SU-DHL-6 (cell line): ENCODE results near the gene LECT2.

Experiments
- H2AFZ ChIP-seq: fragments of 200-600 bp; sonication (generic); 2 replicates; pipeline ENCODE4 v1.6.1; 2014; ENCODE audit warnings: low read depth, mild to moderate bottlenecking, moderate library complexity, mixed read lengths, antibody characterized with exemption, low read length; ENCODE audit not compliant: severe bottlenecking
- H3F3A ChIP-seq: fragments of 200-600 bp; shearing (Covaris generic); 2 replicates; pipeline ENCODE4 v1.6.0; 2016; ENCODE audit warnings: antibody characterized with exemption, mild to moderate bottlenecking; ENCODE audit not compliant: insufficient read depth
- H3K27ac ChIP-seq: fragments of 200-600 bp; sonication (generic); 2 replicates; pipeline ENCODE4 v1.5.1; 2016; ENCODE audit warnings: low read depth, mild to moderate bottlenecking, low read length, moderate library complexity, mixed read lengths
- H3K27me3 ChIP-seq: fragments of 200-600 bp; sonication (generic), shearing (Covaris generic); 2 replicates; pipeline ENCODE4 v1.6.0; 2014; ENCODE audit warnings: mild to moderate bottlenecking, low read length
- H3K36me3 ChIP-seq: fragments of 200-600 bp; sonication (generic); 2 replicates; pipeline ENCODE4 v1.6.1; 2014; ENCODE audit warnings: mild to moderate bottlenecking, low read length, mixed read lengths
- H3K4me2 ChIP-seq: fragments of 300-600, 200-600 bp; shearing (Covaris generic), sonication (generic); 2 replicates; pipeline ENCODE4 v1.6.0; 2014; ENCODE audit warnings: low read length, low read depth, mild to moderate bottlenecking; ENCODE audit not compliant: poor library complexity, severe bottlenecking
- H3K4me3 ChIP-seq: fragments of 200-600 bp; sonication (generic); 2 replicates; pipeline ENCODE4 v1.5.1; 2014; ENCODE audit warnings: antibody characterized with exemption, low read length, mild to moderate bottlenecking, mixed read lengths; ENCODE audit not compliant: insufficient read depth, poor library complexity, severe bottlenecking
- H3K79me2 ChIP-seq: fragments of 200-600 bp; sonication (generic); 2 replicates; pipeline ENCODE4 v1.6.1; 2014; ENCODE audit warnings: mild to moderate bottlenecking, low read length, moderate library complexity; ENCODE audit not compliant: insufficient read depth
- H3K9ac ChIP-seq: fragments of 200-600 bp; sonication (generic); 2 replicates; pipeline ENCODE4 v1.7.0; 2014; ENCODE audit warnings: mild to moderate bottlenecking, low read length
- H3K9me2 ChIP-seq: fragments of 200-600 bp; sonication (generic); replicated peaks from 2 replicates; pipeline ENCODE4 v1.6.1; 2014; ENCODE audit warnings: low read length; ENCODE audit not compliant: insufficient read depth
- H3K9me3 ChIP-seq: fragments of 200-600 bp; sonication (generic); 2 replicates; pipeline ENCODE4 v1.6.1; 2014; ENCODE audit warnings: low read length, mixed read lengths; ENCODE audit not compliant: insufficient read depth
- H4K20me1 ChIP-seq: fragments of 200-600 bp; sonication (generic); 2 replicates; pipeline ENCODE4 v1.6.1; 2014; ENCODE audit warnings: low read depth, mild to moderate bottlenecking, antibody characterized with exemption, low read length, moderate library complexity, mixed read lengths
- CTCF ChIP-seq: fragments of 200-600 bp; sonication (generic); IDR thresholded peaks from one replicate; pipeline ENCODE4 v1.5.1; 2017; ENCODE audit warnings: antibody characterized with exemption, mild to moderate bottlenecking, low read length, moderate library complexity; ENCODE audit not compliant: insufficient read depth, poor library complexity, severe bottlenecking
- EZH2phosphoT487 ChIP-seq: fragments of 200-600 bp; sonication (generic), shearing (Covaris generic); conservative IDR thresholded peaks from 2 replicates; pipeline ENCODE4 v1.6.1; 2018; ENCODE audit warnings: mild to moderate bottlenecking, antibody characterized with exemption, low read length, moderate library complexity, mixed read lengths

Gene LECT2

GRCh38 chr5:135975122-135975521 lies 20.3 kb upstream of the LECT2 start:
- Histone ChIP-seq H3K4me2 (no peak overlapping the region), H3K27ac (no peak overlapping the region), H4K20me1 (no peaks in the 10 kb centered on the region)

GRCh38 chr5:135974021-135974600 lies 19.3 kb upstream of the LECT2 start:
- H3K9me2 ChIP-seq = no peaks in the 10 kb centered on the region
- no peak overlapping the region for H3K27ac ChIP-seq
- H3K4me2 ChIP-seq = no peak overlapping the region
- no peaks in the 10 kb centered on the region for H3K27me3 ChIP-seq
- no peak overlapping the region for H3K9ac ChIP-seq
- no peaks in the 10 kb centered on the region for H3K79me2 ChIP-seq
- TF ChIP-seq EZH2phosphoT487 = no peak
- no peak for TF ChIP-seq CTCF
- no peaks in the 10 kb centered on the region for H4K20me1 ChIP-seq
- no peaks in the 10 kb centered on the region for H3K36me3 ChIP-seq
- H3F3A ChIP-seq = no peaks in the 10 kb centered on the region
- H3K4me3 ChIP-seq = no peak overlapping the region
- H2AFZ ChIP-seq = no peak overlapping the region
- H3K9me3 ChIP-seq = no peaks in the 10 kb centered on the region

More at GRCh38 chr5:135975122-135975521, 20.3 kb upstream of the LECT2 start:
- Histone ChIP-seq H3K9me2 (no peaks in the 10 kb centered on the region), H3K4me3 (no peak overlapping the region), H3K9ac (no peak overlapping the region), H3K9me3 (no peaks in the 10 kb centered on the region), H3K36me3 (no peaks in the 10 kb centered on the region), H2AFZ (no peak overlapping the region), H3F3A (no peaks in the 10 kb centered on the region), H3K27me3 (no peaks in the 10 kb centered on the region), H3K79me2 (no peaks in the 10 kb centered on the region)
- TF ChIP-seq EZH2phosphoT487 = no peak

DNA sequence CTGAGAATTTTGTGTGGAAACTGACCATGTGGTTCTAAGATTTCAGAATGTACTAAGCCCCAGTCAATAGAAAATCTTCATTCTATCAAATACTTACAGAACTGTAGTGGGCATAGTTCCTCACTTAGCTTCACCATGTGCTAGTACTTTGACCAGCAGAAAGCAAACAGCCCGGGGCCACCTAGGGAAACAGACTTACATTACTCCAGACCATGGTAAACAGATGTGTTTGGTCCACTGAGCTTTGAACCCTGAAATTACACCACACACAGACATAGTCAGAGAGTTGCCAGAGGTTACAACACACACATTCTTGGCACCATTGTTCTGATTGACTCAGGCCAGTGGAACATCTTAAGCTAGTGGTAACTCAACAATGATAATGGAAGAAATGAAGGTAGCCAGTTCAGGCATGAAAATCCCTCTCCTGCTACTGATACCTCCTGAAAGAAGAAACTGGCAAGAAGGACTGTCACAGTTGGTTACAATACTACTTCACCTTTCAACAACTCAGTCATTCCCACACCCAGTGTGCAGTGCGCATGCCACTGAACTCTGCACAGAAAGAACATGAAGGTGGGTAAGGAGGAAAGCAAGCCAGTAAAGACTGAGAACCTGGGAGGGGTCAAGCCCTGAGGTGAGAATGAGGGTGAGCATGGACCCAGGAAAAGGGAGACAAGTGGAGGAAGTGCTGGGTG lies 18.7 kb upstream of the LECT2 start:
- no peaks in the 10 kb centered on the region for H3K9me2 ChIP-seq
- no peaks in the 10 kb centered on the region for H3K79me2 ChIP-seq
- no peak overlapping the region for H3K4me3 ChIP-seq
- H2AFZ ChIP-seq = no peak overlapping the region
- no peak overlapping the region for H3K4me2 ChIP-seq
- no peak overlapping the region for H3K9ac ChIP-seq
- H3K27me3 ChIP-seq = no peaks in the 10 kb centered on the region
- H3K27ac ChIP-seq = no peak overlapping the region
- no peaks in the 10 kb centered on the region for H4K20me1 ChIP-seq
- H3K9me3 ChIP-seq = no peaks in the 10 kb centered on the region
- no peaks in the 10 kb centered on the region for H3F3A ChIP-seq
- no peaks in the 10 kb centered on the region for H3K36me3 ChIP-seq
- TF ChIP-seq EZH2phosphoT487 (no peak), CTCF (no peak)

GRCh38 chr5:135971701-135972100 lies 16.9 kb upstream of the LECT2 start:
- H3K79me2 ChIP-seq = no peaks in the 10 kb centered on the region

More at GRCh38 chr5:135971701-135972100, 16.9 kb upstream of the LECT2 start:
- H3K27me3 ChIP-seq = no peaks in the 10 kb centered on the region
- H3K27ac ChIP-seq = no peak overlapping the region
- H4K20me1 ChIP-seq = no peaks in the 10 kb centered on the region
- TF ChIP-seq EZH2phosphoT487 = no peak
- no peak for TF ChIP-seq CTCF
- no peak overlapping the region for H3K9ac ChIP-seq
- no peaks in the 10 kb centered on the region for H3K9me3 ChIP-seq
- H3F3A ChIP-seq = no peaks in the 10 kb centered on the region
- H2AFZ ChIP-seq = no peak overlapping the region
- H3K9me2 ChIP-seq = no peaks in the 10 kb centered on the region
- H3K4me3 ChIP-seq = no peak overlapping the region
- no peaks in the 10 kb centered on the region for H3K36me3 ChIP-seq
- H3K4me2 ChIP-seq = no peak overlapping the region
